DMS114 treated with DMSO at 0.1 percent for 48 hours (cell line): ENCODE results near the gene FCRL1.

Experiments used
- DNase-seq: peaks from one replicate; lab custom pipeline; 2025; ENCODE audit not compliant: unreplicated experiment; lab: John Stamatoyannopoulos, UW

The FCRL1 gene

DNA sequence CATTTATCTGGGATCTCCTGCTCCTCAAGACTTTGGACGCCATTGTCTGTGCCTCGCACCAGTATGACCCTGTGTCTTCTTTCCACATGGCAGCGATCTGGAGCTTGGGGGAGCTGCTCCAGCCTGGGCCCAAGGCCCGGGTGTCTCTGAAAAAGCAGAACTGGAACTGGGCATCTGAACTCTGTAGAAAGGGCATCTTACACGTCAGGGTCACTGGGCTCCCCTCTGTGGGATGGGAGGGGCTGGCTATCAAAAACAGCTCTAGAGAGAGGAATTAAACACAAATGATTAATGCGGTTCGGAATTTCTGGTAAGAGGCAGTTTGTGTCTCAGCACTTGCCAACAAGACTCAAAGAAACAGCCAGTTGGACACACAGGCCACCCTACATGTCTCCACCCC is 16.1 kb downstream of the FCRL1 start:
- DNase-seq = no peak

DNA sequence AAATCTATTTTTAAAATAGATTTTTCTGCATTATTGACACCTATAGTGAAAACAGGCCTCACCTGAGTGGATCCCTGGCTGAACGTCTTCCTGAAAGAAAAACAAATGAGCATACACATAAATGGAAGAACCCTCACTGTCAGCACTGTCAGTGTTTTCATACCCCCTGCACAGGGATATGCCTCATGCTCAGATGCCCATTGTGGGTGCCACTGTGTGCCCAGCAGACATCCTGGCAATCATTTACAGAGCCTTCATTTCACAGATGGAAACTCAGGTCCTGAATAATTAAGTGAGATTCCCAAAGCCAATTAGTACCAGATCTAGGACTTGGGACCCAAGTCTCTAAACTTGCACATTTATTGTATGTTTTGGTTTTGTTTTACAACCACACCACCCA is 19.9 kb downstream of the FCRL1 start:
- DNase-seq = no peak

DNA sequence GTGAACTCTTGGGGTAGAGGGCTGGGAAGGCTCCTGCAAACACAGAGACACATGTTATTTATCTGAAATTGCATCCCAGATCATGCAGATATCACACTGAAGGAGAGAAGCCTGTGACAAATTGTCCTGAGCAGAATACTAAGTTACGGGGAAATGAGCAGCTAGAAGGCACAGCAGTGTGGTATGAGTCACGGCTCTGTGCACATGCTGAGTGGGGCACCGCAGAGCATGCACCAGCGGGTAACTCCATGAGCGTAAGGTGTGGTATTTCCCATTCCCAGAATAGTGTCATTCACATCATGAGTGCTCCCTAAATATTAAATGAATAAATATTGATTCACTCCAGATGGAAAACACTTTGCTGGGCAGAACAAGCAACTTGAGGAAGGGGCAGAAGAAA is 21.7 kb downstream of the FCRL1 start:
- DNase-seq = no peak

DNA sequence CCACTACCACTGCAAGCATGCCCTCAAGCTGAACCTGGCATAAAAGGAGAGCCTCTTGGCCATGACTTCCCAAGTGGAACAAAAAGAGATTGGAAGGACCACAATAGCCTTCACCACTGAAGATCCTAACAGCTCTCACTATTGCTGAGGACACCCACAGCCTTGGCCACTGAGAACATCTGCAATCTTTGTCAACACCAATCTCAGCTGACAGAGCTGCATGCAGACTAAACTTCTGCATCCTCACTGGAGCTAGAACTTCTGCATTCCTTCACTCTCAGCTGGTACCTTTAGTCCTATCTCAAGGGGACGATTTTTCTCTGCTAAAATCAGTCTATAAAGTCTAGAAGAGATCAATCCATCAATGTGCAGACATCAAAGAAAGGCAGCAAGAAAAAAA is 34.7 kb downstream of the FCRL1 start:
- DNase-seq = no peak

DNA sequence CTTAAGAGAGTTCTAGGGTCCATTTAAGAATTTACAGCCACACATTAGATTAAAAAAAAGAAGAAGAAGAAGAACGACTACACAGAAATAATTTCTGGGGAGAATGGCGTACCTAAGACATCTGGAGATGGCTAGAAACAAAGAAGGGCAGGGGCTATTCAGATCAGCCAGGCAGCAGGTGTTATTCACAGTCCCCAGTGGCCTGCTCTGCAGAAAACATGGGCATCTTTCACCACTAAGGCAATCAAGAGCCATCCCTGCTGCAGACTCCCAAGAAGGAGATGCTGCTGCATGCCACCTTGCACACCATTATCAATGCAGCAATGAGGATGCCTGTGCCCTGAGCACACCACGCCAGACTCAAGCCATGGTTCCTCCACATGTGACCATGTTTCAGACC is 35.1 kb downstream of the FCRL1 start:
- DNase-seq = no peak

DNA sequence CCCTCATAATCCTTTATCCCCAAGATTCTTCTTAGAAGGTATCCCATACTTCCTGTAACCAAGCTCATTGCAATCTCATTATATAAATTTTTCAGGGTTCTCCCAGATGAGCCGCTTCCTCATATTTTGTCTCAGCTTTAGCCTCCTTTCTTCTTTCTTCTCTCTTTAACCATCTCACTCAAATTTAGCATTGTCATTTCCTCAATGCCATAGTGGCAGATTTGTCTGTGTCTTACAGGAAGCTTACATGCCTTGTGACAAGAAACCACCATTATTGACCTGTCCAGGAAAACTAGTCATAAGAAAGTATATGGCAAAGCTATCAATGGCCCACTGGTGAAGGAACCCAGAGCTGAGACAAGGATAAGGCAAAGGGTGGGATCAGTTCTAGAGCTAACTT is 37.0 kb downstream of the FCRL1 start:
- DNase-seq = no peak

DNA sequence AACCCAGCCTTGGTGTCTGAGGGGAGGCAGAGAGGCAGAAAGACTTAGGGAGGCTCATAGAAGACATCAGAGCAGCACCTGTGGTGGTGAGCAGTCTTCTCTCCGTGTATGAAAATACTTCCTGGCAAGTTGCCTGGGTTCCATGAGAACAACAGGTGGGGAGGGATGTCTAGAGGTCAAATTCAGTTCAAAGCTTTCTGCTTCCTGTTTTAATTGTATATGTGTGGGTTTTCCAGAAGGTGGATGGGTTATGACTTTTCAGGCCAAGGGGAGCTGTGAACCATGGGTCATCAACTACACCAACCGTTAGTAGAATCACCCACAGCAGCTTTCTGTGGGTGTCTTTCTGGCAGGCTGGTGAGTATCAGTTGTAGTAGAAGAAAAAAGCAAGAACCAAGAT is 38.9 kb downstream of the FCRL1 start:
- DNase-seq = no peak

DNA sequence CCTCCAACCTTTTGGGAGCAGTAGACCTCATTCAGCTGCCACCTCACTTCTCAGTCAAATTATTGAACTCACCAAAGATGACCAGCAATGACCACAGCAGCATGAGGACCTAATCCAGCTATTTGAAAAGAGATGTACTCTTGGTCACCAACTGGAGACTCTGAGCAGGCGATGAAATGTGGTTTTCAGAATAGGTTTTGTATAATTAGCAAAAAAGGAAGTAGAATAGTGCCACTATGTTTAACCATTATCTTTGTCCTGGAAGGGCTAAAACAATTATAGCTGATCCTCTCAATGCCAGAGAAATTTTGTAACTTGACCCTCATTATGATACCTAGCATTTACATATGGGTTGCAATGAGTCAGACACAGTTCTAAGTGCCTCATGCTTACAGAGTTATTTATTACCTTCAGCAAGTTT is 42.9 kb downstream of the FCRL1 start, which contains the start of gene FCRL2:
TSS of gene FCRL2 (minus strand) at position 162 of the 421 bp plus-strand sequence. CDS start at position 103, 59 bp downstream.
- no peak for DNase-seq

DNA sequence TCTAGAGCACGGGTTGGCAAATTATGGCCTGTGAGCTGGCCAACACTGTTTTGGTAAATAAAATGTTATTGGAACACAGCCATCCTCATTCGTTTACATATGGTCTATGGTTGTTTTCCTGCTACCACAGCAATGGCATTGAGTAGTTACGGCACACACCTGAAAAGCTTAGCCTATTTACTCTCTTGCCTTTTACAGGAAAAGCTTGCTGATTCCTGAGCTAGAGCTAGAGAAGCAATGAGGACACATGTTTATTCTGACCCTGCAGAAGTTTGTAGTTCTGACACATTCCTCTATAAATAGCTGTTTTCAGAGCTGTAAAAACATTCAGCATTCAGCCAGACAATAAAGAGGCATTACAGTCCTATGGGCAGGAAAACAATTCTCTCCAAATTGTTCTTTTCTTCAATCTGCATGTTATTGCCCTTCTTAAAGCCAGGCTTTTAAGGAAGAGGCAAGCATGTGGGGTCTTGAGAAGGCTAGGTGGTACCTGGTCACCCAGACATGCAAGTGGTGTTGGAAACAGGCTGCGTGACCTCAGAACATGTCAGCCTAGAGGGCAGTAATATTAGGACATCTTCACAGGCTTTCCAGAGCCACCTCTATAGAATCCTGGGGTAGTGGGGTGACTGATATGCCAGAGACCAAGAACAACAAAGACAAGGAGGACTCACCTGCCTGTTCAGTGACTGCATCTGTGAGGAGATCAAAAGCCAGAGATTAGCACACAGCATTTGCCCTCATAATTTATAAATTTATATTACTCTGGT is 44.6 kb downstream of the FCRL1 start:
- no peak for DNase-seq

DNA sequence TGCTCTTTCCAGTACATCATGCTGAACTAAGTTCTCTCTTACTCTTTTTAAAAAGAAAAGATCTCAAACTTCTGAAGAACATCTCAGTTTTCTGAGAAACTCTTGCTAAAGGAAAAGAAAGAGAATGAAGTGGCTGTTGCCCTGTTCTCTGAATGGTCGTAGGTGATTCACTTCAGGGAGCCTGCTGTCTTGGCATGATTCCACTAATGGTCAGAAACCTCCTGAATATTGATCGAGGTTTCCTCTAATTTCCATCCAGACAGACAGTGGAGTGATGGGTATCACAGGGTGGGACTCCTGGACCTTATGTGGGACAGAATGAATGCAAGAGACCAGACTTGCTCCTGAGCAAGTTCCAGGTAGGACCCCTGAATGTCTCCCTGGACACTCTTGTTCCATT is 45.5 kb downstream of the FCRL1 start:
- no peak for DNase-seq

DNA sequence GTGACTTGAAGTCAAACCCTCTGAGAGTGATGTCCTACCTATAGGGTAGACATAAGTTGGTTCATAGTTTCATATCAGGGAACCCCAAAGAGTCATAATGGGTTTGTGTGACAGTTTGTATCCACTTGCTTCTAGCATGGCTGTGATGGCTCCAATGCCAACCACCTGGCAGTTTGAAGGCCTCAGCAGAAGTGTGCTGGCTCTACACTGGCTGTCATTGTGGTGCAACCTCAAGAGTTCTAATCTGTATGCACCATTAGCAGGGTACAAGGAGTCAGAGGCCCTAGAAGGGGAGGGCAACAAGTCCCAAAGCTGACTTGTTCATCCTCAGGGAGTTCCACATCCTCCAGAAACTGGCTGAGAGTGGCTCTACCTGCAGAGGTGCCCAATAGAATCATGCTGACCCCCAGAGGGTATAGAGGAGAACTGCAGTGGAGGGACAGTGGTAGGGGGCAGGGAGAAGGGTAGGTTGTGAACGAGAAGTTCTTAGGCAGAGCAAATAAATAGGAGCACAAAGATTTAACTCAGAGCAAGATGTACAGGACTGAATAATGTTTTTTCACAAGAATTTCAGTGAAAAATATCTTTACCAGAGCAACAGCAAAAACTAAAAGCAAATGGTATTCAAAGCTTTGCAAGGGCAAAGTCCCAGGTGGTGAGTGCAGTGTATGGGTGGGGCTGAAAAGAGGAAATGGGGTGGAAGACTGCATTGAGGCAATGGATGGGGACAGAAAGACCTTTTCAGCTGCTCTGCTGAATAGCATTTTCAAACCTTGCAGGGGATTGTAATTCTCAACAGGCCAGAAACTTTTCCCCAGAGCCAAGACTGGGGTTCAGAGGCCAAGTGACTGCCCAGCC is 46.2 kb downstream of the FCRL1 start:
- no peak for DNase-seq

DNA sequence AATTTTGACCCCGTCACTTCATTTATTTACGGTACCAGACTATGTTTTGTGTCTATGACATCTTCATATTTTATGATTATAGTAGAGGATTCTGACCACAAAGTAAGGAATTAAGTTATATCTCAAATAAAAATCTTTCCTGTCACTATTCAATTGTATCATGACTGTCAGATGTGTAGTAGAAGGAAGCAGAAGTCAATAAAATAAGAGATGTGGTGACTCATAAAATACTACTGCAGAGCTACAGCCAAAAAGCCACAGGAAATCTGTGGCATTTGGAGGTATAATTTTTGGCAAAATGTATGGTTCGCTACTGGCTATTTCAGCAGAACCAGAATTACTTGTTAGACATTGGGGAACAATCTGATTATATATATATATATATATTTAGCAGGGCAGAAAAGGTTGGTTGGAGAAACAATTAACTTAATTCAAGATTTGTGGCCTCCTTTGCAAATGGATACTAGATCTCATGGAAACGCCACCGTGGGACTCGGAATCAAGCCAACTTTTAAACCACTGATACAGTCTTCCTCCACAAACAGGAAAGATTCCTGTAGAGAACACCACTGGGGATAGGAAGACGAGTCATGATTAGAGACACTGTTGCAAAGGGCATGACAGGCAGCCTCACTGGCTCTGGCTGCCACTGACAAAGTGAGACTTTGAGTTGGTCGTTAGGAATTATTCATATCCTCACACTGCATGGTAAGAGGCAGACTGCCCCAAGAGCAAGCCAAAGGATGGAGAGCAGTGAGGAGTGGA is 48.1 kb downstream of the FCRL1 start:
- no peak for DNase-seq

DNA sequence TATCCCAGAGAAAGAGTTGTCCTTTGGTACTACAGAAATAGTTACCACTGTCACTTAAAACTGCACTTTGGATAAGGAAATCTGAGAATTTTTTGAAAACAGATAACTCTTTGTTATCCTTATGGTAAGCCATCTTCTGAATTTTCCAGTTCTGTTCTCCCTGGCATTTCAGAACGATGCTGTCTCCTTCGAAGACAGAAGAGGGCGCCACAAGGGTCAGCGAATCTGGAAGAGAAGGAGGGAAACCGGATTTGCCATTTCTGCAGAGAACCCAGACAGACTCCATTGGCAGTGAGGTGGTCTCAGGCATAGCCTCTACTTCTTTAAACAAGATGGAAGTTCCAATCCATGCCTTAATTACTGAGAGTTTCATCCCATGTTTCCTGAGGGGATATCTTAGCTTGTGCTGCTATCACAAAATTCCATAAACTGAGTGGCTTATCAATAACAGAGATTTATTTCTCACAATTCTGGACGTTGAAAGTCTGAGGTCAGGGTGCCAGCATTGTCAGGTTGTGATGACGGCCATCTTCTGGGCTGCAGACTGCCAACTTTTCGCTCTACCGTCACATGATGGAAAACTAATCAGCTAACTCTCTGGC is 49.4 kb downstream of the FCRL1 start:
- no peak for DNase-seq

DNA sequence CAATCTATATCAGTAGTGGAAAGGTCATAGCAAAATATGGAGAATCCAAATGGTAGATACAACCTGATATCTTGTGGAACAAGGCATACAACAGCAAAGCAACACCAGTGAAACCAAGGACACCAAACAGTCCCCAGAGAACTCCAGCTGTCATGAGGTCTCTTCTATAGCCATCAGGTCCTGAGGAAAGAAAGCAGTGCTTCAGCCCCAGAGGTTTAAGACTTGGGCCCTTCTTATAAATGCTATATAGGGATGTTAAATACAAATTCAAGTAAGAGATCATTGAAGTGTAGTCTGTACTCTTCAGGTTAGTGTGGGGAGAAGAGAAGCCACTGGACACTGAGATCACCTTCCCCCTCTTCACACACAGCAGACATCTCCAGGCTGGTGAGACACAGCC is 53.1 kb downstream of the FCRL1 start:
- DNase-seq = no peak

DNA sequence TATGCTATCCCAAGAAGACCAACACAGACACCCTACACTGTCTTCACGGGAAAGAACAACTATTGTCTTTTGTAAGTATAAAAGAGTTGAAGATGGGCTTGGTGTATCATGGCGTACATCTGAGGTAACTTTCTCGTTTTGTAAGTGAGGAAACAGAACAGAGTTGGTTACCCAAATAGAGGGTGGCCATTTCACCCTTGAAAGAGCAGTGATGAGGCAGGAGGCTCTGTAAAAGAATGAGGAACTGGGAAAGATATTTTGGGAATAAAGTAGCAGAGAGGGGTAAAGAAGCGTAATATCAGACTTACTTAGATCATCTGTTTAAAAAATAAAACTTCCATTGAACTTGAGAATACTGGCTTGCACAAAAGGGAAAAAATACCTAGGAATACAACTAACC is 61.9 kb downstream of the FCRL1 start:
- no peak for DNase-seq

DNA sequence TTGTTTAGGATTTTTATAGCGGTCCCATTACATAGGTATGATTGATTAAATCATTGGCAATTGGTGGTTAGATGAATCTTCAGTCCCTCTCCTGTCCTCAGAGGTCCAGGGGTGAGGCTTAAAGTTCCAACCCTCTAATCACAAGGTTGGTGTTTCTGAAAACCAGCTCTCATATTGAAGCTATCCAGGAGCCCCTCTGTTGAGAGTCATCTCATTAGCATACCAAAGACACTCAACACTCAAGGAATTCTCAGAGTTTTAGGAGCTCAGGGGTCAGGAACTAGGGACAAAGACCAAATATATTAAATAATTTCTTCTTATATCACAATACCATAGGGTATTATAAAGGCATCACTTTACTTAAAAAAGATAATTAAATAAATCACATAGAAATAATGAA is 66.3 kb downstream of the FCRL1 start:
- no peak for DNase-seq

DNA sequence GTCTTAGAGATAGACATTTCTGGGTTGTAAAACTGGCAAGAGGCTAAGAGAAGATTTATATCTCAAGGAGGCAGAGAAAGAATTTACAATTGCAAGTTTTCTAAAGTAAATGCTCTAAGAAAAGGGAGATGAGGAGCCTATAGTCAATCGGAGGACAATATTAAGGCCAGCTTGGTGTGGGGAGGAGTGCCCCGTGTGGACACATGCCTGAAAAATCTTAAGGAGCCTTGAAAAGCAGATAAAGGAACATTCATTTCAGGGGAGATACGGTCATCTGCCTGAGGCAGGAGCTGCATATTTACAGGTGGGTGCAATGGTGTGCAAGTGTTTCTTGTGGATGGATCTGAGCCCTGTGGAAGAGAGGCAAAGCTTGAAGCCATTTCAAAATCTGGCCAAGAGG is 68.6 kb downstream of the FCRL1 start:
- no peak for DNase-seq

DNA sequence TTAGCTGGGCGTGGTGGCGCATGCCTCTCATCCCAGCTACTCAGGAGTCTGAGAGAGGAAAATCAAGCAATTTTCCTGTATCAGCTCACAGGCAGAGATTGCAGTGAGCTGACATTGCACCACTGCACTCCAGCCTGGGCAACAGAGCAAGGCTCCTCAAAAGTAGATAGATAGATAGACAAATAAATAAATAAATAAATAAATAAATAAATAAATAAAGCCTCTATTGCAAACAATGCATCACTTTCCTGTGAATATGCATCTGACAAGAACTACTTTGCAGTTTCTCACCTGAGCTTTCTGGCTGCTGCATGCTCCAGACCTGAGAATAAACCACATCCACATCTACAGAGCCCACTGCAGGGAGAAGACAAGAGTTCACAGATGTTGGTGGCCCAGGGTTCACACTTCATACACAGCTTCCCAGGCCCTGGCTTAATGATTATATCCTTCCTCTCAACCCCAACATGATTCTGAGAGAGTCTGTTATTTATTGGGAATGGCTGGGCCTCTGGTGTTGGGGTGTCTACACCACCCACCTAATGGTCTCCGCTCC is 71.6 kb downstream of the FCRL1 start:
- no peak for DNase-seq
